ENCODE measurements around the gene VAC14. TPM values are rescaled to one million over a fixed set of nuclear protein-coding genes. Genes with fewer than 3 reads are reported as not detected.

VAC14 gene
- total RNA-seq, 2 donors from 2014 or later = 26.5 to 27.7 TPM

DNA sequence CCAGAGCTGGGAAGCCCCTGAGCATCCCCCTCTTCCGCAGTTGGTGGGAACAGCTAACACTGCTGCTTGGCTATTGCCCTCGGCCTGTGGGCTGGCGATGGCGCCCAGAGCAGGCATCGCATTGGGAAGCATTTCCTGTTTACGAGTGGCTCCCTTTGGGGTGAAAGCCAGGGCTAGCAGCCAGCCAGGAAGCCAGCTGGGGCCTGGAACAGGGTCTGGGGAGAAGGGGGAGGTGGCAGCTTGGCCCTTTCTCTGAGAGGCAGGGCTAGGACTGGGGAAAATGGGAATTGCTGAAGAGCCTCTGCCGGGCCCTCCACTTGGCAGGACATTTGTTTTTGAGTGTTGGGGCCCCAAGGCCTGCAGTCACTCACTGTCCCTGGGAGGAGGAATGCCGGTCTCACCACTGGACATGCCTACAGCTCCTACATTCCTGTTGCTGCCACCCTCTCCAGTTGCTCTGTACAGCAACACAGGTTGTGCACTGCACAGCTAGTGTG is 112.7 kb downstream of the VAC14 start:
- TF ChIP-seq, protein P1, sequence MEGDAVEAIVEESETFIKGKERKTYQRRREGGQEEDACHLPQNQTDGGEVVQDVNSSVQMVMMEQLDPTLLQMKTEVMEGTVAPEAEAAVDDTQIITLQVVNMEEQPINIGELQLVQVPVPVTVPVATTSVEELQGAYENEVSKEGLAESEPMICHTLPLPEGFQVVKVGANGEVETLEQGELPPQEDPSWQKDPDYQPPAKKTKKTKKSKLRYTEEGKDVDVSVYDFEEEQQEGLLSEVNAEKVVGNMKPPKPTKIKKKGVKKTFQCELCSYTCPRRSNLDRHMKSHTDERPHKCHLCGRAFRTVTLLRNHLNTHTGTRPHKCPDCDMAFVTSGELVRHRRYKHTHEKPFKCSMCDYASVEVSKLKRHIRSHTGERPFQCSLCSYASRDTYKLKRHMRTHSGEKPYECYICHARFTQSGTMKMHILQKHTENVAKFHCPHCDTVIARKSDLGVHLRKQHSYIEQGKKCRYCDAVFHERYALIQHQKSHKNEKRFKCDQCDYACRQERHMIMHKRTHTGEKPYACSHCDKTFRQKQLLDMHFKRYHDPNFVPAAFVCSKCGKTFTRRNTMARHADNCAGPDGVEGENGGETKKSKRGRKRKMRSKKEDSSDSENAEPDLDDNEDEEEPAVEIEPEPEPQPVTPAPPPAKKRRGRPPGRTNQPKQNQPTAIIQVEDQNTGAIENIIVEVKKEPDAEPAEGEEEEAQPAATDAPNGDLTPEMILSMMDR (IDR thresholded peaks at IDR 0.05) = no peak
- no peak for TF ChIP-seq POLR2A (IDR thresholded peaks at IDR 0.05)
- ATAC-seq (no peak), DNase-seq (peak in 2 of 4 donors; percentile 42 to 43)
- Histone ChIP-seq H3K27me3 (no peaks in the 10 kb centered on the region), H3K9me3 (no peaks in the 10 kb centered on the region), H3K27ac (peak overlapping the region in 2 of 4 donors; percentile 60 to 78), H3K4me1 (peaks cover 46% of the 10 kb centered on the region), H3K36me3 (replicated peaks in 1 of 2; ENCODE audit: insufficient read depth in 1 of 2, low read depth in 2 of 2) (no peaks in the 10 kb centered on the region), H3K4me3 (no peak overlapping the region)
- intact Hi-C loops (cut with DNase I) = no loop called here
- WGBS, 2 donors = 46 to 75% methylated on average over 3 to 8 of the region's 8 CpGs

DNA sequence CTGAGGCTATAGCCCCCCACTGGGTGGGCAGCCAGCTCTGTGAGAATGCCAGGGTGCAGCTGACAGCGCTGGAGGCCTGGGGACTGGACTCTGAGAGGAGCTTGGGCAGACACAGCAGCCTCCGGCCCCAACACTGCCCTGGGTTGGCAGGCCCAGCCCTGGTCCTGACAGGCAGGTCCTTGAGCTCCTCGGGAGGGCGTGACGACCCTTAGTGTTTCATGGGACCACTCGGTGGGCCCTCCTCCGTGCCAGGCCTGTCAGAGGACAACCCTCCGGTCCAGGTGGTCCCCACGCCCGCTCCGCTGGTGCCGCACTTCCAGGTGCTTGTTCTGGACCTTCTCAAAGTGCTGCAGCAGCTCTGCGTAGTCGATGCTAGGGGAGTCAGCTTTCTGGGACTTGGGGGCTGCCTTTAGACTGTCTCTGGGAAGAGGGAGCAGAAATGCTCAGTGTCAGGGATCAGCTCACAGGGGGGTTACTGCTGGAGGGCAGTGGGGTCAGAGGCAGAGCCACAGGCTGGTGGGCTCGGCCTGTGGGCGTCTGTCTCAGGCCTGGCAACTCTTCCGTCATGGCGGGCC is 113.2 kb downstream of the VAC14 start:
- Histone ChIP-seq H3K4me1 (peaks cover 49% of the 10 kb centered on the region), H3K4me3 (no peak overlapping the region), H3K36me3 (replicated peaks in 1 of 2; ENCODE audit: insufficient read depth in 1 of 2, low read depth in 2 of 2) (no peaks in the 10 kb centered on the region), H3K27ac (peak overlapping the region in 2 of 4 donors; percentile 60 to 78), H3K9me3 (no peaks in the 10 kb centered on the region), H3K27me3 (no peaks in the 10 kb centered on the region)
- intact Hi-C loops (cut with DNase I) = no loop called here
- TF ChIP-seq, protein P1 (IDR thresholded peaks at IDR 0.05) = no peak
- TF ChIP-seq POLR2A (IDR thresholded peaks at IDR 0.05) = no peak
- WGBS, 2 donors = 86 to 90% methylated on average over 14 to 17 of the region's 18 CpGs
- DNase-seq = no peak
- no peak for ATAC-seq

DNA sequence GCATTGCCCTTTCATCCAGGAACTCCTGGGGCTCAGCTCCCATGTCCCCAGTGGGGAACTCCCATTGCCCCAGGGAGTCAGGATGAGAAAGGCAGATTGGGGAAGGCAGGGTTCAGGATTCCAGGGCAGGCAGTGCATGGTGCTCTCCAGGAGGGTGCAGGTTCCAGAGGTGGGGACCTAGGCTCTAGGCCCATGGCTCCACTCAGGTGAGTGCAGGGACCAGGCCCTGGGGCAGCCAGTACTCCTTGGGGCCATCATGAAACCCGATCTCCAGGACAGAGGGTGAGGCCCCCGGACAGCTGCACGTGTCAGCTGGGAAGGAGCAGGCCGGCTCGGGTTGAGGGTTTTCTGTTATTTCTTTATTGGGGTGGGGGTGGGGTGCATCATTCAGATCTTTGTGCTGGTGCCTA is 113.9 kb downstream of the VAC14 start:
- WGBS, 2 donors = 93% methylated on average over 5 of the region's 5 CpGs; no CpG with 5 or more reads in 1 of the 2 donors
- Histone ChIP-seq H3K9me3 (no peaks in the 10 kb centered on the region), H3K4me1 (peaks cover 56% of the 10 kb centered on the region), H3K36me3 (replicated peaks in 1 of 2; ENCODE audit: insufficient read depth in 1 of 2, low read depth in 2 of 2) (no peaks in the 10 kb centered on the region), H3K27ac (peak overlapping the region in 2 of 4 donors; percentile 6 to 78), H3K4me3 (no peak overlapping the region), H3K27me3 (no peaks in the 10 kb centered on the region)
- TF ChIP-seq, protein P1 (IDR thresholded peaks at IDR 0.05) = no peak
- no peak for TF ChIP-seq POLR2A (IDR thresholded peaks at IDR 0.05)
- DNase-seq (no peak), ATAC-seq (no peak)
- intact Hi-C loops (cut with DNase I) = no loop called here

DNA sequence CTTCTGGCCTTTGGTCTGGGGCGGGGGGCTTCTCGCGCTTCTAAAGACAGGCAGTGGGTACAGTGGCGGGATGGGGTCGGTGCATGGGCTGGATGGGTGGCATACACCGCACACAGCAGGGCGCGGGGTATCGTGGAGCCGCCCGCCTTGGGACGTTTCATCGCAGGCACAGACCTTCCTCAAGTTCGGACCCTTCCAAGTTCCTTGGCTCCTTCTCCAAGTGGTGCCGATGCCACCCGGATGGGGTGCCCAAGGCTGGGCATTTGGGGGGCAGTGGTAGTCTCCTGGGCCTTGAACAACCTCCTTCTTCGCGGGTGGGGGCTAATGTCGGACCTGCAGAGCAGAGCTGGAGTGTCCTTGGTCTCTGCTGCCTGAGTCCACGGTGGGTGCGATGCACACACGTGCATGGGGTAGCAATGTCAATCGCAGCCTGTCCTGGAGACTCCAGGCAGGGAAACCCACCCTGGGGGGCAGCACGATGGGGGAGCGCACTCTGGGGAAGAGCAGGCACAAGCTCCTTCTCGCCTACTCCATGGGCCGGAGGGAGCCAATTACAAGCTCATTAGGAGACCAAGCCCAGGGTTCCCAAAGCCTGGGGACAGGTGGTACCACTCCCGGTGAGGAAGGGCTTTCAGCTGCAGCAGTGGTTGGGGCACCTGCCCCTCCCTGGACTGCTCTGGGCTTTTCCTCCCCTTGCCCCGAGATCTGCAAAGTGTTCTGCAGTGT is 114.4 kb downstream of the VAC14 start:
- TF ChIP-seq POLR2A (IDR thresholded peaks at IDR 0.05) = no peak
- TF ChIP-seq, protein P1 (IDR thresholded peaks at IDR 0.05) = peak in 1 of 7 experiments; percentile 4
- Histone ChIP-seq H3K27me3 (no peaks in the 10 kb centered on the region), H3K36me3 (replicated peaks in 1 of 2; ENCODE audit: insufficient read depth in 1 of 2, low read depth in 2 of 2) (no peaks in the 10 kb centered on the region), H3K4me1 (peaks cover 62% of the 10 kb centered on the region), H3K27ac (peak overlapping the region; percentile 41 to 78 (median 74)), H3K9me3 (no peaks in the 10 kb centered on the region), H3K4me3 (no peak overlapping the region)
- ATAC-seq (no peak), DNase-seq (no peak)
- WGBS, 2 donors = 45 to 72% methylated on average over 10 to 25 of the region's 29 CpGs
- intact Hi-C loops (cut with DNase I) = no loop called here
